ENCODE measurements around the gene RABEP2.

DNA sequence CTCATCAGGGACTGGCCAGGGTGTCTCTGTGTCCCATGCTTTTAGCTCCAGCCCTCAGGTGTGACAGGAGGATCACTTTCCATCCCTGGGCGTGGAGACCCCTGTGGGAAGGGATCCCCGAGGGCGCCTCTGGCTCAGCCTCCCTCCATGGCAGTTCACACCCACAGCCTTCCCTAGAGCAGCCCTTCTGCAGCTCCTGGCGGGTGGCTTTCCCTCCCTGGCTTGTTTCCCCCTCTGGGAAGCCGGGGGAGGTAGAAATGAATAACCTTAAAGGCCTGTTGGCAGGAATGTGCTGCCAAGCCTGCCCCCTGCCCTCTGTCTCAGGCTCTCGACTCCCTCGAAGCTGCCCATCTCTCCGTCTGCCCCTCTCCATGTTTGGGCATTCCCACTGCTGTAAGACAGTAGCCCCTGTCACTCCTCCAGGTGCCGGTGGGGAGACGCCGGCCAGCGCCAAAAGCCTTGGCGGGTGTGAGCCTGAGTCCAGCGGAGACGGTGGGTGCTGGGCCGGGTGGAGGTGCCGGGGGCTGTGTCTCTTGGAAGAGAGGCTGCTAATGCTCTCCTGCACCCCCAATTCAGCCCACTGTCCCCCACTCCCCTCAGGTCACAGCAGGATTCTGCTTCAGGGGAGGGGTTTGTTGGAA lies 48.9 kb downstream of the RABEP2 start:
- TF ChIP-seq YY1 (IDR thresholded peaks at IDR 0.05; ENCODE audit: extremely low read depth, insufficient replicate concordance, low read depth, low read length) (no peak), CBX3 (IDR thresholded peaks at IDR 0.05; ENCODE audit: low read depth) (no peak), CEBPB (IDR thresholded peaks at IDR 0.05; ENCODE audit: low read depth) (no peak), JUND (IDR thresholded peaks at IDR 0.05) (no peak), SP1 (IDR thresholded peaks at IDR 0.05; ENCODE audit: low read depth) (no peak), POLR2A (IDR thresholded peaks at IDR 0.05; ENCODE audit: borderline replicate concordance, extremely low read depth, insufficient read depth, insufficient read length) (no peak), EZH2 (IDR thresholded peaks at IDR 0.05) (no peak), ZFX (IDR thresholded peaks at IDR 0.05) (no peak)
- TF ChIP-seq, protein P1, sequence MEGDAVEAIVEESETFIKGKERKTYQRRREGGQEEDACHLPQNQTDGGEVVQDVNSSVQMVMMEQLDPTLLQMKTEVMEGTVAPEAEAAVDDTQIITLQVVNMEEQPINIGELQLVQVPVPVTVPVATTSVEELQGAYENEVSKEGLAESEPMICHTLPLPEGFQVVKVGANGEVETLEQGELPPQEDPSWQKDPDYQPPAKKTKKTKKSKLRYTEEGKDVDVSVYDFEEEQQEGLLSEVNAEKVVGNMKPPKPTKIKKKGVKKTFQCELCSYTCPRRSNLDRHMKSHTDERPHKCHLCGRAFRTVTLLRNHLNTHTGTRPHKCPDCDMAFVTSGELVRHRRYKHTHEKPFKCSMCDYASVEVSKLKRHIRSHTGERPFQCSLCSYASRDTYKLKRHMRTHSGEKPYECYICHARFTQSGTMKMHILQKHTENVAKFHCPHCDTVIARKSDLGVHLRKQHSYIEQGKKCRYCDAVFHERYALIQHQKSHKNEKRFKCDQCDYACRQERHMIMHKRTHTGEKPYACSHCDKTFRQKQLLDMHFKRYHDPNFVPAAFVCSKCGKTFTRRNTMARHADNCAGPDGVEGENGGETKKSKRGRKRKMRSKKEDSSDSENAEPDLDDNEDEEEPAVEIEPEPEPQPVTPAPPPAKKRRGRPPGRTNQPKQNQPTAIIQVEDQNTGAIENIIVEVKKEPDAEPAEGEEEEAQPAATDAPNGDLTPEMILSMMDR (IDR thresholded peaks at IDR 0.05 in 2 of 3, conservative IDR thresholded peaks at IDR 0.05 in 1 of 3; ENCODE audit: borderline replicate concordance in 1 of 3, insufficient read depth in 1 of 3, low read depth in 2 of 3, low read length in 2 of 3) = no peak
- TF ChIP-seq, protein P2, sequence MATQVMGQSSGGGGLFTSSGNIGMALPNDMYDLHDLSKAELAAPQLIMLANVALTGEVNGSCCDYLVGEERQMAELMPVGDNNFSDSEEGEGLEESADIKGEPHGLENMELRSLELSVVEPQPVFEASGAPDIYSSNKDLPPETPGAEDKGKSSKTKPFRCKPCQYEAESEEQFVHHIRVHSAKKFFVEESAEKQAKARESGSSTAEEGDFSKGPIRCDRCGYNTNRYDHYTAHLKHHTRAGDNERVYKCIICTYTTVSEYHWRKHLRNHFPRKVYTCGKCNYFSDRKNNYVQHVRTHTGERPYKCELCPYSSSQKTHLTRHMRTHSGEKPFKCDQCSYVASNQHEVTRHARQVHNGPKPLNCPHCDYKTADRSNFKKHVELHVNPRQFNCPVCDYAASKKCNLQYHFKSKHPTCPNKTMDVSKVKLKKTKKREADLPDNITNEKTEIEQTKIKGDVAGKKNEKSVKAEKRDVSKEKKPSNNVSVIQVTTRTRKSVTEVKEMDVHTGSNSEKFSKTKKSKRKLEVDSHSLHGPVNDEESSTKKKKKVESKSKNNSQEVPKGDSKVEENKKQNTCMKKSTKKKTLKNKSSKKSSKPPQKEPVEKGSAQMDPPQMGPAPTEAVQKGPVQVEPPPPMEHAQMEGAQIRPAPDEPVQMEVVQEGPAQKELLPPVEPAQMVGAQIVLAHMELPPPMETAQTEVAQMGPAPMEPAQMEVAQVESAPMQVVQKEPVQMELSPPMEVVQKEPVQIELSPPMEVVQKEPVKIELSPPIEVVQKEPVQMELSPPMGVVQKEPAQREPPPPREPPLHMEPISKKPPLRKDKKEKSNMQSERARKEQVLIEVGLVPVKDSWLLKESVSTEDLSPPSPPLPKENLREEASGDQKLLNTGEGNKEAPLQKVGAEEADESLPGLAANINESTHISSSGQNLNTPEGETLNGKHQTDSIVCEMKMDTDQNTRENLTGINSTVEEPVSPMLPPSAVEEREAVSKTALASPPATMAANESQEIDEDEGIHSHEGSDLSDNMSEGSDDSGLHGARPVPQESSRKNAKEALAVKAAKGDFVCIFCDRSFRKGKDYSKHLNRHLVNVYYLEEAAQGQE (IDR thresholded peaks at IDR 0.05; ENCODE audit: low read depth) = no peak
- TF ChIP-seq, protein P3, sequence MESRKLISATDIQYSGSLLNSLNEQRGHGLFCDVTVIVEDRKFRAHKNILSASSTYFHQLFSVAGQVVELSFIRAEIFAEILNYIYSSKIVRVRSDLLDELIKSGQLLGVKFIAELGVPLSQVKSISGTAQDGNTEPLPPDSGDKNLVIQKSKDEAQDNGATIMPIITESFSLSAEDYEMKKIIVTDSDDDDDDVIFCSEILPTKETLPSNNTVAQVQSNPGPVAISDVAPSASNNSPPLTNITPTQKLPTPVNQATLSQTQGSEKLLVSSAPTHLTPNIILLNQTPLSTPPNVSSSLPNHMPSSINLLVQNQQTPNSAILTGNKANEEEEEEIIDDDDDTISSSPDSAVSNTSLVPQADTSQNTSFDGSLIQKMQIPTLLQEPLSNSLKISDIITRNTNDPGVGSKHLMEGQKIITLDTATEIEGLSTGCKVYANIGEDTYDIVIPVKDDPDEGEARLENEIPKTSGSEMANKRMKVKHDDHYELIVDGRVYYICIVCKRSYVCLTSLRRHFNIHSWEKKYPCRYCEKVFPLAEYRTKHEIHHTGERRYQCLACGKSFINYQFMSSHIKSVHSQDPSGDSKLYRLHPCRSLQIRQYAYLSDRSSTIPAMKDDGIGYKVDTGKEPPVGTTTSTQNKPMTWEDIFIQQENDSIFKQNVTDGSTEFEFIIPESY (IDR thresholded peaks at IDR 0.05; ENCODE audit: extremely low read depth, insufficient replicate concordance, low read length) = no peak
- TF ChIP-seq, protein P4, sequence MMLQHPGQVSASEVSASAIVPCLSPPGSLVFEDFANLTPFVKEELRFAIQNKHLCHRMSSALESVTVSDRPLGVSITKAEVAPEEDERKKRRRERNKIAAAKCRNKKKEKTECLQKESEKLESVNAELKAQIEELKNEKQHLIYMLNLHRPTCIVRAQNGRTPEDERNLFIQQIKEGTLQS (IDR thresholded peaks at IDR 0.05) = no peak

All from HCT116 (cell line).